MCF 10A (cell line): Measurements from ENCODE around the gene GRIA1. TPM values are rescaled to one million over a fixed set of nuclear protein-coding genes. Genes with fewer than 3 reads are reported as not detected.

Source experiments
- BruUV-seq: library from RNA; stranded (reverse); fragments of 400-500 nt; replicated peaks from 2 replicates; lab custom pipeline; 2021; lab: Mats Ljungman, UMichigan
- CTCF ChIA-PET: fragments of 300-600 bp; sonication (Branson Sonifier 250); formaldehyde crosslinking; extraction: SDS; loops from one replicate; lab custom pipeline; 2021; ENCODE audit warnings: antibody characterized with exemption, inconsistent platforms; lab: Yijun Ruan, JAX
- POLR2A ChIA-PET: fragments of 300-600, 350-650 bp; sonication (Branson Sonifier 250); formaldehyde crosslinking; extraction: SDS; loops from one replicate; lab custom pipeline; 2020; ENCODE audit warnings: antibody characterized with exemption, inconsistent platforms; lab: Yijun Ruan, JAX
- DNase-seq: peaks from one replicate; pipeline ENCODE4 v3.0.0-alpha.2; 2018; ENCODE audit not compliant: unreplicated experiment
- H3K27ac Mint-ChIP-seq: one replicate; pipeline ENCODE4 v1.8.0; 2022; ENCODE audit warnings: mild to moderate bottlenecking, low read depth, mixed read lengths; ENCODE audit not compliant: unreplicated experiment
- H3K27me3 Mint-ChIP-seq: one replicate; pipeline ENCODE4 v1.8.0; 2022; ENCODE audit warnings: mixed read lengths; ENCODE audit not compliant: insufficient read depth, unreplicated experiment
- H3K36me3 Mint-ChIP-seq: one replicate; pipeline ENCODE4 v1.8.0; 2022; ENCODE audit warnings: mild to moderate bottlenecking, moderate library complexity, mixed read lengths; ENCODE audit not compliant: insufficient read depth, unreplicated experiment
- H3K4me1 Mint-ChIP-seq: one replicate; pipeline ENCODE4 v1.8.0; 2022; ENCODE audit warnings: mixed read lengths; ENCODE audit not compliant: insufficient read depth, unreplicated experiment
- H3K4me3 Mint-ChIP-seq: one replicate; pipeline ENCODE4 v1.8.0; 2022; ENCODE audit warnings: mild to moderate bottlenecking, moderate library complexity, mixed read lengths; ENCODE audit not compliant: unreplicated experiment
- H3K9me3 Mint-ChIP-seq: one replicate; pipeline ENCODE4 v1.8.0; 2022; ENCODE audit warnings: mixed read lengths; ENCODE audit not compliant: unreplicated experiment
- intact Hi-C: fragments of 100-400 bp; cut with micrococcal nuclease; formaldehyde crosslinking; loops from 2 replicates; pipeline ENCODE4 v1.14.1; 2022
- total RNA-seq: library from RNA; stranded (reverse); gene quantifications from 2 replicates; pipeline ENCODE4 v1.2.3, GENCODE V29; 2022
- TF ChIP-seq, protein P1 (sequence below): fragments of 200-600 bp; IDR thresholded peaks from one replicate; pipeline ENCODE4 v1.8.0; 2022; ENCODE audit warnings: antibody characterized with exemption, mild to moderate bottlenecking; ENCODE audit not compliant: unreplicated experiment

Gene GRIA1
- total RNA-seq, 1 experiment from 2014 or later = not detected

GRCh38 chr5:153483482-153483881, 7.0 kb upstream of the GRIA1 start:
- TF ChIP-seq, protein P1, sequence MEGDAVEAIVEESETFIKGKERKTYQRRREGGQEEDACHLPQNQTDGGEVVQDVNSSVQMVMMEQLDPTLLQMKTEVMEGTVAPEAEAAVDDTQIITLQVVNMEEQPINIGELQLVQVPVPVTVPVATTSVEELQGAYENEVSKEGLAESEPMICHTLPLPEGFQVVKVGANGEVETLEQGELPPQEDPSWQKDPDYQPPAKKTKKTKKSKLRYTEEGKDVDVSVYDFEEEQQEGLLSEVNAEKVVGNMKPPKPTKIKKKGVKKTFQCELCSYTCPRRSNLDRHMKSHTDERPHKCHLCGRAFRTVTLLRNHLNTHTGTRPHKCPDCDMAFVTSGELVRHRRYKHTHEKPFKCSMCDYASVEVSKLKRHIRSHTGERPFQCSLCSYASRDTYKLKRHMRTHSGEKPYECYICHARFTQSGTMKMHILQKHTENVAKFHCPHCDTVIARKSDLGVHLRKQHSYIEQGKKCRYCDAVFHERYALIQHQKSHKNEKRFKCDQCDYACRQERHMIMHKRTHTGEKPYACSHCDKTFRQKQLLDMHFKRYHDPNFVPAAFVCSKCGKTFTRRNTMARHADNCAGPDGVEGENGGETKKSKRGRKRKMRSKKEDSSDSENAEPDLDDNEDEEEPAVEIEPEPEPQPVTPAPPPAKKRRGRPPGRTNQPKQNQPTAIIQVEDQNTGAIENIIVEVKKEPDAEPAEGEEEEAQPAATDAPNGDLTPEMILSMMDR = no peak
- BruUV-seq = no TSS peak
- DNase-seq = no peak
- no peaks in the 10 kb centered on the region for H3K36me3 Mint-ChIP-seq
- H3K9me3 Mint-ChIP-seq = no peaks in the 10 kb centered on the region
- H3K4me3 Mint-ChIP-seq = no peak overlapping the region
- ChIA-PET POLR2A (interaction anchor here (0.5 to 0.6 kb wide), 2 partner anchors 8 to 16 kb away, joined by 3 read pairs; no protein-coding TSS in a partner anchor), CTCF (interaction anchor here (0.6 to 1.9 kb wide), 6 partner anchors 12 to 969 kb away, joined by 3 to 6 read pairs (median 4); no protein-coding TSS in a partner anchor)
- H3K27me3 Mint-ChIP-seq = no peaks in the 10 kb centered on the region
- intact Hi-C loops = no loop called here
- H3K27ac Mint-ChIP-seq = no peak overlapping the region
- H3K4me1 Mint-ChIP-seq = peaks cover 4% of the 10 kb centered on the region

GRCh38 chr5:153485641-153486040, 4.8 kb upstream of the GRIA1 start:
- BruUV-seq = no TSS peak
- Mint-ChIP-seq H3K9me3 (no peaks in the 10 kb centered on the region), H3K4me1 (peaks cover 6% of the 10 kb centered on the region), H3K36me3 (no peaks in the 10 kb centered on the region), H3K27me3 (no peaks in the 10 kb centered on the region), H3K4me3 (no peak overlapping the region), H3K27ac (no peak overlapping the region)
- POLR2A ChIA-PET = no interaction called here
- intact Hi-C loops = no loop called here
- TF ChIP-seq, protein P1 = no peak
- CTCF ChIA-PET = interaction anchor here (0.6 to 4.1 kb wide), 5 partner anchors 9 to 512 kb away, joined by 3 to 31 read pairs (median 4); no protein-coding TSS in a partner anchor
- no peak for DNase-seq

DNA sequence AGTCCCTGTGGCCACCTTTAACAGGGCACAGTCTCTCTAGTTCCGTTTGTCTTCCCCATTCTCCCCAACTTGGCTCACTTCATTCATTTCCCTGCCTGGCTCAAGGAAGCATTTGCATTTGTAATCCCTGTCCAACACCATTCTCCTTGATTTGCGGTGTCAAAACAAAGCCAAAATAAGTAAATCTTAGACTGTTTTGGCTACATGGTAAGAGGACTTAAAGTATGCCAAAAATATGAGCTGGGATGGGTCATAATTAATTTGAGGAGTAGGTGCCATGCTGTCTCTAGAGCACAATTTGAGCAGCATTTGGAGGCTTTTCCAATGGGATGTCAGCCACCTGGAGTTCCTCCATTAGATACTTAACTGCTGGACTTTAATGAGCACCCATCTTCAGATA, 3.7 kb upstream of the GRIA1 start:
- TF ChIP-seq, protein P1 = no peak
- no peak for DNase-seq
- H3K27ac Mint-ChIP-seq = no peak overlapping the region
- no TSS peak for BruUV-seq
- no peaks in the 10 kb centered on the region for H3K36me3 Mint-ChIP-seq
- peaks cover 6% of the 10 kb centered on the region for H3K4me1 Mint-ChIP-seq
- POLR2A ChIA-PET = no interaction called here
- intact Hi-C loops = no loop called here
- H3K27me3 Mint-ChIP-seq = no peaks in the 10 kb centered on the region
- no peaks in the 10 kb centered on the region for H3K9me3 Mint-ChIP-seq
- CTCF ChIA-PET = interaction anchor here (0.8 to 4.1 kb wide), 4 partner anchors 9 to 561 kb away, joined by 3 to 31 read pairs (median 4); no protein-coding TSS in a partner anchor
- H3K4me3 Mint-ChIP-seq = no peak overlapping the region

GRCh38 chr5:153489611-153490010, 859 bp upstream of the GRIA1 start:
- CTCF ChIA-PET = interaction anchor here (0.5 to 4.6 kb wide), 12 partner anchors 8 to 828 kb away, joined by 3 to 29 read pairs (median 4); no protein-coding TSS in a partner anchor
- no peak overlapping the region for H3K4me3 Mint-ChIP-seq
- DNase-seq = no peak
- no peak overlapping the region for H3K27ac Mint-ChIP-seq
- TF ChIP-seq, protein P1 = no peak
- H3K9me3 Mint-ChIP-seq = no peaks in the 10 kb centered on the region
- H3K36me3 Mint-ChIP-seq = no peaks in the 10 kb centered on the region
- intact Hi-C loops = no loop called here
- no TSS peak for BruUV-seq
- peaks cover 6% of the 10 kb centered on the region for H3K4me1 Mint-ChIP-seq
- H3K27me3 Mint-ChIP-seq = no peaks in the 10 kb centered on the region
- POLR2A ChIA-PET = interaction anchor here (0.7 to 1.6 kb wide), 2 partner anchors 10 to 11 kb away, joined by 5 read pairs; no protein-coding TSS in a partner anchor
